Measurements from ENCODE around the gene MTMR3.
"Not testable (repeated sequence)": the region's sequence is repeated elsewhere in the genome, so short reads cannot be mapped to it uniquely, and the experiment has no call there.

MTMR3 gene

GRCh38 chr22:30061094-30061493 is 178.1 kb downstream of the MTMR3 start:
- DNase-seq: not testable (repeated sequence)

GRCh38 chr22:30062259-30062658 is 179.3 kb downstream of the MTMR3 start:
- DNase-seq: no peak

- no peak for DNase-seq
Measured at GRCh38 chr22:30062950-30063349, 180.0 kb downstream of the MTMR3 start.

GRCh38 chr22:30064172-30064571 is 181.2 kb downstream of the MTMR3 start:
- DNase-seq: no peak

GRCh38 chr22:30073743-30074142 is 190.8 kb downstream of the MTMR3 start:
- no peak for DNase-seq

- DNase-seq: no peak
Measured at GRCh38 chr22:30074147-30074546, 191.2 kb downstream of the MTMR3 start.

GRCh38 chr22:30074994-30075393 is 192.0 kb downstream of the MTMR3 start:
- no peak for DNase-seq

- DNase-seq: no peak
Measured at GRCh38 chr22:30077279-30077880, 194.4 kb downstream of the MTMR3 start.

GRCh38 chr22:30078320-30079311 is 195.6 kb downstream of the MTMR3 start:
- DNase-seq: peak; percentile 11

- peak; percentile 85 for DNase-seq
Measured at GRCh38 chr22:30079952-30080533, 197.1 kb downstream of the MTMR3 start, which contains the start of gene HORMAD2. HORMAD2 (plus strand) TSS chr22:30080464; CDS start chr22:30093953, 13,489 bp downstream.

All from DMS53 (cell line).